ENCODE measurements around the gene SLC66A1. TPM values are rescaled to one million over a fixed set of nuclear protein-coding genes. Genes with fewer than 3 reads are reported as not detected.

The SLC66A1 gene
- total RNA-seq, 1 experiment from 2014 or later: 11.6 TPM

DNA sequence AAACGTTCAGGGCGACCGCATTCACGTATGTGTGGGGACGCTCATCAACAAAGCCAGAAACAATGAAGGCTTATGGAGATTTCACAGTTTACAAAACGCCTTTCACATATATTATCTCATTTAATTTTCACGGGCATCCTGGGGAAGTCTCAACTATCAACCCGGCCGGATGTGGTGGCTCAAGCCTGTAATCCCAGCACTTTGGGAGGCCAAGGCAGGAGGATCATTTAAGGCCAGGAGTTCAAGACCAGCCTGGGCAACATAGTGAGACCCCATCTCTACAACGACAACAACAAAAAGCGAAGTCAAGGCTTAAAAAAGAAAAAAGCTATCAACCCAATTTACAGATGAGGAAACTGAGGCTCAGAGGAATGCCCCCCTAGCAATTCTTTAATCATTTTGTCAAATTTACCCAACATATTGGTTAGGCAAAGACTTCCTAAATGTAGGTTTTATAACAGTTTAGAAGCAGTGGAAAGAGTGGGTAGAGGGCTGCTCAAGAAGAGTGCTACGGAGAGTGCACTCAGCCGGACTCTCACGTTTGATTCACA is 28.3 kb downstream of the SLC66A1 start:
- DNase-seq: no peak
- no peaks in the 10 kb centered on the region; the same call in none of the 2 replicates for H3K36me3 ChIP-seq (ENCODE audit: insufficient read depth, low read length)
- H4K20me1 ChIP-seq (ENCODE audit: insufficient read depth, low read depth, low read length): no peaks in the 10 kb centered on the region

DNA sequence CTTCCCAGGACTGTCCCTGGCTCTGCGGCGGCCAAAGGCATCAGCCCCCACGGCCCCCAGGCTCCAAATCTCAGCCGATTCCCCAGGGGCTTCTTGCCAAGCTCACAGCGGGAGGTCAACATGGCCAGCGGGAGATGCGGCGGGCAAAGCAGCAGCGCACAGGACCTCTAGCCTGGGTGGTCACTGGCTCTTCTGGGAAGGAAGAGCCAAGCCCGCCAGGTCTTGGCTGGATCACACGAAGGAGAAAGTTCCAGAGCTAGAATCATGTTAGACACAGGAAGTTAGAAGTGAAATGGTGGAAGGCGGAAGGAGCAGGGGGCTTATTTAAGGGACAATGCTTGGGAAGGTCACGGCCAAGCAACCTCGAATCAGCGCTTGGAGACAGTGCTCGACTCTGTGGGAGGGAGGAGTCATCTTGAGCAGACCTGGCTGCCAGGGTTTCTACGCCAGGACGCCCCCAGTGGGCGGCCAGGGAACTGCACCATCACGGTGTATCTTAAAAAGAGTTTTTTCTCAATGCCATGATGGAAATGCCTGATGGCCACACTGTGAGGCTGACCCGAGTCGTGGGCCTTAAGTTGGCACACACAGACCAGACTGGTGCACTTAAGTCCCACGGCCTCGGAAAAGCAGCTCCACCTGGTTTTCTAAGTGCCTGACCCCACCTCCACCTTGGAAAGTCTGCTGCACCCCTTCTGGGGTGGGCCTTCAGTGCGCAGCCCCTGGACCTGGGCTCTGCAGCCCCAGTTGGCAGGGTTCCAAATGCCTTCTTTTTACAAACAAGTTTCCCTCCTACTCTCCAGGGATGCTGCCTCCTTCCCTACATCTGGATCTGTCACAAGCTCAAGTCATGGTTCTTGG is 29.3 kb downstream of the SLC66A1 start:
- H3K27ac ChIP-seq (ENCODE audit: low read length): no peak overlapping the region
- no peak overlapping the region for H3K4me2 ChIP-seq (ENCODE audit: low read depth, low read length, poor library complexity, severe bottlenecking)
- no peaks in the 10 kb centered on the region for H3K4me1 ChIP-seq (ENCODE audit: low read length)
- no peak overlapping the region for H2AFZ ChIP-seq (ENCODE audit: low read length)
- no peak overlapping the region for H3K4me3 ChIP-seq (ENCODE audit: low read length)
- H3K36me3 ChIP-seq (ENCODE audit: insufficient read depth, low read length): no peaks in the 10 kb centered on the region; the same call in none of the 2 replicates
- H3K9me3 ChIP-seq (ENCODE audit: low read length): no peaks in the 10 kb centered on the region
- no peak overlapping the region for H3K9ac ChIP-seq (ENCODE audit: low read length)
- no peaks in the 10 kb centered on the region for H4K20me1 ChIP-seq (ENCODE audit: insufficient read depth, low read depth, low read length)
- no peaks in the 10 kb centered on the region for H3K27me3 ChIP-seq (ENCODE audit: low read length)
- peak; percentile 91 for DNase-seq
- no peaks in the 10 kb centered on the region for H3K9me2 ChIP-seq (replicated peaks; ENCODE audit: insufficient read depth, low read length)
- 0 out of 2 replicates have a peak, but pooled peaks cover 3% of the 10 kb centered on the region for H3K79me2 ChIP-seq (ENCODE audit: low read length)

More for the DNA sequence above, 28.3 kb downstream of the SLC66A1 start:
- Histone ChIP-seq H3K4me2 (ENCODE audit: low read depth, low read length, poor library complexity, severe bottlenecking) (no peak overlapping the region), H3K4me1 (ENCODE audit: low read length) (no peaks in the 10 kb centered on the region), H3K9ac (ENCODE audit: low read length) (no peak overlapping the region), H3K27ac (ENCODE audit: low read length) (no peak overlapping the region), H3K4me3 (ENCODE audit: low read length) (no peak overlapping the region), H3K79me2 (ENCODE audit: low read length) (0 out of 2 replicates have a peak, but pooled peaks cover 3% of the 10 kb centered on the region), H2AFZ (ENCODE audit: low read length) (no peak overlapping the region), H3K9me3 (ENCODE audit: low read length) (no peaks in the 10 kb centered on the region), H3K9me2 (replicated peaks; ENCODE audit: insufficient read depth, low read length) (no peaks in the 10 kb centered on the region), H3K27me3 (ENCODE audit: low read length) (no peaks in the 10 kb centered on the region)

DNA sequence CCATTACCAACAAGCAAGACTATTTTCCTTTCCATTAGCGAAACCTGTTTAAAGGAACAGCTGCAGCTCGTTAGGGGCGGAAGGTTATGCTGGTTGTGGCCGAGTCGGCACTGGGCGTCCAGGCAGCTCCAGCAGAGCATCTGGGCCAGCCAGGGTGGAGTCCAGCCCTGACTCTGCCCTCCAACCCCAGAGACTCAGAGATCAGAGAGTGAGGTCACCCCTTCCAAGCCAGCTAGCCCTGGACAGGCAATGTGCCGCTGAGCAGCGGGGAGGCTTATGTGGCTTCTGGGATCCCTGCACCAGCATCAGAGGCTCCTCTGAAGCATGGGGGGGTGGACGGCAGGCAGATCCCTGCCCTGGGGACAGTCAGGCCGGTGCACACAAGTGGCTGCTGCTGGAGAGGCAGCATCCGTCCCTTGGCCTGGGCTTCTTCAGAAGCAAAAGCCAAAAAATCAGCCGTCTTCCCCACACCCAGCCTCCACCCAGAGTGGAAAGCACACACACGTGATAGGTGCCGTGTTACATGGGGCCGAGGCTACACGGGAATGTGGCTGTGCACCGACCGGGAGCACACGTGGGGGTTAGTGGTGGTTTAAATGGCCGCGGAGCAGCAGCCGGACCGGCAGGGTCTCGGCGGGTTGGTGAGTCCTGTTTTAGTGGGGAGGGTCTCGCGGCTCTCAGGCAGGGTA is 30.1 kb downstream of the SLC66A1 start:
- no peaks in the 10 kb centered on the region; the same call in none of the 2 replicates for H3K36me3 ChIP-seq (ENCODE audit: insufficient read depth, low read length)
- H3K27ac ChIP-seq (ENCODE audit: low read length): no peak overlapping the region
- no peaks in the 10 kb centered on the region for H3K4me1 ChIP-seq (ENCODE audit: low read length)
- no peak overlapping the region for H2AFZ ChIP-seq (ENCODE audit: low read length)
- no peak overlapping the region for H3K4me2 ChIP-seq (ENCODE audit: low read depth, low read length, poor library complexity, severe bottlenecking)
- H3K9me2 ChIP-seq (replicated peaks; ENCODE audit: insufficient read depth, low read length): no peaks in the 10 kb centered on the region
- H3K4me3 ChIP-seq (ENCODE audit: low read length): no peak overlapping the region
- H3K27me3 ChIP-seq (ENCODE audit: low read length): no peaks in the 10 kb centered on the region
- no peaks in the 10 kb centered on the region for H3K9me3 ChIP-seq (ENCODE audit: low read length)
- no peaks in the 10 kb centered on the region for H4K20me1 ChIP-seq (ENCODE audit: insufficient read depth, low read depth, low read length)
- no peak for DNase-seq
- H3K79me2 ChIP-seq (ENCODE audit: low read length): 0 out of 2 replicates have a peak, but pooled peaks cover 3% of the 10 kb centered on the region
- H3K9ac ChIP-seq (ENCODE audit: low read length): no peak overlapping the region

DNA sequence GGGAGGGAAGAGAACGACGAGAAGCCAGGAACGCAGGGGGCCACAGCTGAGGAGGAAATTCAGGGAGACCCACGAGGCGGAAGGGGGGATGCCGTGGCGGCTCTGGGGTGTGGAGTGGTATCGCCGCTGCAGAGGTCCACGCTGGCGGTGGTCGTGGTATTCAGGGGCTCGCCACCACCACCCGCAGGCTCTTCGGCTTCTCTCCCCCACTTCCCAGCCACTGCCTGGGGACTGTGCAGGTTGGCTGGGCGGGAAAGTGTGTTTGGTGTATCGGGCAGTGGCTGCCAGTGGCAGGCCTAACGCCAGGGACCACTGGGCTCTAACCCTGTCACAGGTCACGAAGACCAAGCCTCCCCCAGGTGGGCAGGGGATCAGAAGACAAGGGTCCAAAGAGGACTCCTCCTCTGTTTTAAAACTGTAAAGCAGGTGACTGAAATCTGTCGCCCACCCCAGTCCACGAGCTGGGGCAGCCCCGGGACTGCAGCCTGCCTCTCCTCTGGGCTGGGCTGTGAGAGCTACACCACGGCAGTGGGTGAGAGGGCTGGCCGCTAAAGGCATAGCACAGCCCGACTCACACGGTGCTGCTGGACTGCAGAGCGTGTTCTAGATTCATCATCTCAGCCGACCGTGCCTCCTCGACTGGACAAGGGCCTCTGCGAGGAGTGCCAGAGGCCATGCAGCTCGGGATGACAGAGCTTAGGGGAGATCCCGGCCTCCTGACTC is 30.9 kb downstream of the SLC66A1 start:
- Histone ChIP-seq H3K4me2 (ENCODE audit: low read depth, low read length, poor library complexity, severe bottlenecking) (no peak overlapping the region), H3K27ac (ENCODE audit: low read length) (no peak overlapping the region), H3K79me2 (ENCODE audit: low read length) (0 out of 2 replicates have a peak, but pooled peaks cover 3% of the 10 kb centered on the region), H3K36me3 (ENCODE audit: insufficient read depth, low read length) (no peaks in the 10 kb centered on the region; the same call in none of the 2 replicates), H3K9me3 (ENCODE audit: low read length) (no peaks in the 10 kb centered on the region), H3K27me3 (ENCODE audit: low read length) (no peaks in the 10 kb centered on the region), H3K4me3 (ENCODE audit: low read length) (no peak overlapping the region), H3K9me2 (replicated peaks; ENCODE audit: insufficient read depth, low read length) (no peaks in the 10 kb centered on the region), H2AFZ (ENCODE audit: low read length) (no peak overlapping the region), H3K9ac (ENCODE audit: low read length) (no peak overlapping the region), H4K20me1 (ENCODE audit: insufficient read depth, low read depth, low read length) (no peaks in the 10 kb centered on the region), H3K4me1 (ENCODE audit: low read length) (no peaks in the 10 kb centered on the region)
- no peak for DNase-seq

DNA sequence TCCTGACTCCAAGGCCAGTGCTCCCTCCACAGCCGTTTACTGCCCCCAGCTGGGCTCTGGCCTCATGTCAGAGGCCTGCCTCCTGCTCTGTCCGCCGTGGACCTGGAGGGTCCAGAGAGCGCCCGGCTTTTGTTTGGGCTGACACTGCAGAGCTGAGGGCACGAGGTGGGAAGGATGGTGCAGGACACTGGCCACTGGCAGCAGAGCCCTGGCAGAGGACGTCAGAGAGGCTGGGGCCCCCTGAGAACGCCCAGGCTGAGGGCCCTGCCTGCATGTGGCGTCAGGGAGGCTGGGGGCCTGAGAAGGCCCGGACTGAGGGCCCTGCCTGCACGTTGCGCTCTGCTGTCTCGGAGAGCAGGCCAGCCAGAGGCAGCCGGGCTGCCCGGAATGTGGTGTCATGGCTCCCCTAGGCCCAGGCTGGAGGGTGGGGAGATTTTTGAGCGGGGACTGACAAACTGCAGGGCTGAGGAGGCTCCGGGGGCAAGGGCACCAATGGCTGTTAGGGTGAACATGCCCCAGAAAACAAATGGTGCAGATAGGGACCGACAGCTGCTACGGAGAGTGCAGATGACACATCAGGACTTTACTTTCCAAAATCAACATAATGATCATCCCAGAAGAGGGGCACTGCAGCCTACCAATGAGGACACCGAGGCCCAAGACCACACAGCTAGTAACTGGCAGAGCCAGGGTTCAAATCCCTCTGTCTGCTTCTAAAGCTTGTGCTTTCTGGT is 31.7 kb downstream of the SLC66A1 start:
- H3K9me2 ChIP-seq (replicated peaks; ENCODE audit: insufficient read depth, low read length): no peaks in the 10 kb centered on the region
- H3K36me3 ChIP-seq (ENCODE audit: insufficient read depth, low read length): no peaks in the 10 kb centered on the region; the same call in none of the 2 replicates
- H3K4me1 ChIP-seq (ENCODE audit: low read length): no peaks in the 10 kb centered on the region

DNA sequence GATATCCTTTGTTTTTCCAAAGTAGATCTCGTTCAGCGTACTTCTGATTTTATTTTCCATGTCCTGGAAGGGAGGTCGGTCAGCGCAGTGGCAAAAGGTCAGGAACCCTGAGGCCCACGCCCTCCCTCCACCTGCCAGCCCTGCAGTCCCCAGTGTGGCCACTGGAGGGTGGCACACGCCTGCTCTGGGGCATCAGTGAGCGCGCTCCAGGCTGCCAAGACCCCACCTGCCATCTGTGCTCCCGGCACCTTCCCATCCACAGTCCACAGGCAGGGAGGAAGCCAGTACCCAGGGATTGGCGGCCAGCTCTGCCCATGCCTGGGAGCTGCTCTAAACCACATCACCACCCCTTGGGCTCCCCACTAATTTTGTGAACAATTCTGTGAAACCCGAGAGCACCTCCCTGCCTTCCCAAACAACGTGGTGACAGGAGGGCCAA is 32.3 kb downstream of the SLC66A1 start:
- H3K27ac ChIP-seq (ENCODE audit: low read length): no peak overlapping the region
- no peaks in the 10 kb centered on the region for H3K4me1 ChIP-seq (ENCODE audit: low read length)
- no peak overlapping the region for H3K4me3 ChIP-seq (ENCODE audit: low read length)
- H4K20me1 ChIP-seq (ENCODE audit: insufficient read depth, low read depth, low read length): no peaks in the 10 kb centered on the region
- H3K9ac ChIP-seq (ENCODE audit: low read length): no peak overlapping the region
- peak; percentile 74 for DNase-seq
- H3K79me2 ChIP-seq (ENCODE audit: low read length): 0 out of 2 replicates have a peak, but pooled peaks cover 3% of the 10 kb centered on the region
- H2AFZ ChIP-seq (ENCODE audit: low read length): no peak overlapping the region
- H3K9me3 ChIP-seq (ENCODE audit: low read length): no peaks in the 10 kb centered on the region
- no peaks in the 10 kb centered on the region for H3K9me2 ChIP-seq (replicated peaks; ENCODE audit: insufficient read depth, low read length)
- no peaks in the 10 kb centered on the region; the same call in none of the 2 replicates for H3K36me3 ChIP-seq (ENCODE audit: insufficient read depth, low read length)
- no peaks in the 10 kb centered on the region for H3K27me3 ChIP-seq (ENCODE audit: low read length)
- H3K4me2 ChIP-seq (ENCODE audit: low read depth, low read length, poor library complexity, severe bottlenecking): no peak overlapping the region

More for the DNA sequence above, 31.7 kb downstream of the SLC66A1 start:
- 0 out of 2 replicates have a peak, but pooled peaks cover 3% of the 10 kb centered on the region for H3K79me2 ChIP-seq (ENCODE audit: low read length)
- H2AFZ ChIP-seq (ENCODE audit: low read length): no peak overlapping the region
- no peak overlapping the region for H3K4me3 ChIP-seq (ENCODE audit: low read length)
- H3K9me3 ChIP-seq (ENCODE audit: low read length): no peaks in the 10 kb centered on the region
- H4K20me1 ChIP-seq (ENCODE audit: insufficient read depth, low read depth, low read length): no peaks in the 10 kb centered on the region
- H3K27ac ChIP-seq (ENCODE audit: low read length): no peak overlapping the region
- H3K9ac ChIP-seq (ENCODE audit: low read length): no peak overlapping the region
- no peaks in the 10 kb centered on the region for H3K27me3 ChIP-seq (ENCODE audit: low read length)
- no peak overlapping the region for H3K4me2 ChIP-seq (ENCODE audit: low read depth, low read length, poor library complexity, severe bottlenecking)
- no peak for DNase-seq

DNA sequence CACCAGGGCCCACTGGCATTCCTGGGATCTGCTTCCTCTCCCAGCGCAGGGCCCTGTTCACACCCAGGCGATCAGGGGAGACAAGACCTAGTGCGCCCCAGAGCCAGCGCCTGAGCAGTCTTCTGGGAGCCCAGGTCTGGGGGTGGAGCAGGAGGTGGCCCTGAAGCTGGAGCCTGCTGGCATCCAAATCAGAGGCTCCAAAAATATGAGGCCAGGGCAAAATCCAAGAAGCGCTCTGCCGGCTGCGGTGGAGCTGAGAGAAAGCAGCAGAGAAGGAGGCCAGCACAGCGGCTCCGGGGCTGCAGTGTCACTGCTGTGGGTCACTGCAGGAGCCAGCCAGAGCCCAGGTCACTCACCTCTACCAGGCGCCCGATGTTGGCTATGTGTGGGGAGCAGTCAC is 32.7 kb downstream of the SLC66A1 start:
- no peaks in the 10 kb centered on the region for H3K9me3 ChIP-seq (ENCODE audit: low read length)
- no peaks in the 10 kb centered on the region for H3K4me1 ChIP-seq (ENCODE audit: low read length)
- 0 out of 2 replicates have a peak, but pooled peaks cover 3% of the 10 kb centered on the region for H3K79me2 ChIP-seq (ENCODE audit: low read length)
- no peak overlapping the region for H3K4me3 ChIP-seq (ENCODE audit: low read length)
- no peaks in the 10 kb centered on the region for H4K20me1 ChIP-seq (ENCODE audit: insufficient read depth, low read depth, low read length)
- DNase-seq: no peak
- H3K9me2 ChIP-seq (replicated peaks; ENCODE audit: insufficient read depth, low read length): no peaks in the 10 kb centered on the region
- no peak overlapping the region for H2AFZ ChIP-seq (ENCODE audit: low read length)
- no peak overlapping the region for H3K4me2 ChIP-seq (ENCODE audit: low read depth, low read length, poor library complexity, severe bottlenecking)
- H3K36me3 ChIP-seq (ENCODE audit: insufficient read depth, low read length): no peaks in the 10 kb centered on the region; the same call in none of the 2 replicates
- H3K9ac ChIP-seq (ENCODE audit: low read length): no peak overlapping the region
- no peak overlapping the region for H3K27ac ChIP-seq (ENCODE audit: low read length)
- no peaks in the 10 kb centered on the region for H3K27me3 ChIP-seq (ENCODE audit: low read length)
